Activated naive CD4-positive, alpha-beta T cell treated with anti-CD3 and anti-CD28 coated beads, Interleukin-2, amount 50 U/mL, for 16 hours (primary cell): Measurements from ENCODE around the gene FAM210A.
"Not testable (repeated sequence)": the region's sequence is repeated elsewhere in the genome, so short reads cannot be mapped to it uniquely, and the experiment has no call there.

Source experiments
- DNase-seq: peaks from one replicate; pipeline ENCODE4 v3.0.0-alpha.2; 2020

Gene FAM210A, protein sequence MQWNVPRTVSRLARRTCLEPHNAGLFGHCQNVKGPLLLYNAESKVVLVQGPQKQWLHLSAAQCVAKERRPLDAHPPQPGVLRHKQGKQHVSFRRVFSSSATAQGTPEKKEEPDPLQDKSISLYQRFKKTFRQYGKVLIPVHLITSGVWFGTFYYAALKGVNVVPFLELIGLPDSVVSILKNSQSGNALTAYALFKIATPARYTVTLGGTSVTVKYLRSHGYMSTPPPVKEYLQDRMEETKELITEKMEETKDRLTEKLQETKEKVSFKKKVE

DNA sequence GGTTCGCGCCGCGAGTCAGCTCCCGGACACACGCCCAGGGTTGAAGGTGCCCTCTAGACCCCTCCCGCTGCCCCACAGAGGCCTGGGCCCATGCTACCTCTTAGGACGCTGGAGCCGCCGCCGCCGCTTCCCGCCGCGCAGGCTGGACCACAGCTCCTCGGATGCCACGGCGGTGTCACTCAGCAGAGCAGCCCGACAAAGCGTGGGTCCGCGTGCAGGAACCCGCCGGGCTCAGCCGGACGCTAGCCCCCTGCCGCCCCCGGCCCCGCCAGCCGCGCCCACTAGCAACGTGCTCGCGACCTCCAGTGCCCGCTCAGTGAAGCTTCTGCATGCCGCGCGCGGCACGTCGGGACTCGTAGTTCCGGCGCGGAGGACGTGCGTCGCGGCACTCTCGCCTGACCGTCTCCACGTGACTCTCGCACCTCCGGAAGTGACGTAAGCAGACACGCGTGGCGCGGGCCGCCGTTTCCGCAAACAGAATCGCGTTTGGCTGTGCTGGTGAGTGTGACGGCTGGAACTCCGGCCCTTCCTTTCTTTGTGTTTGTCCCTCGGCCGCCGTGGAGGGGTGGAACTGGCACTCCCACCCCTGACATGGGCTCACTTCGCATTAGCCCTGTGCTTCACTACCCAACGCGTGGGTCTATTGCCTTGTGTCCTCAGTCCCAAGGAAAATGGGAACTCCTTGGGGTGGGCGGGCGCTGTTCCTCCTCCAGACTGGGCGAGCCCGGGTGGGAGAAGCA, at the start of gene FAM210A, which contains the start of gene RNMT:
Gene FAM210A (minus strand): TSS at position 327 of the 740 bp plus-strand sequence. CDS start 44,481 bp downstream, outside the sequence.
Gene RNMT (plus strand): TSS at position 442 of the 740 bp plus-strand sequence. CDS start 4,845 bp downstream, outside the sequence.
- DNase-seq, result peak; percentile 94

DNA sequence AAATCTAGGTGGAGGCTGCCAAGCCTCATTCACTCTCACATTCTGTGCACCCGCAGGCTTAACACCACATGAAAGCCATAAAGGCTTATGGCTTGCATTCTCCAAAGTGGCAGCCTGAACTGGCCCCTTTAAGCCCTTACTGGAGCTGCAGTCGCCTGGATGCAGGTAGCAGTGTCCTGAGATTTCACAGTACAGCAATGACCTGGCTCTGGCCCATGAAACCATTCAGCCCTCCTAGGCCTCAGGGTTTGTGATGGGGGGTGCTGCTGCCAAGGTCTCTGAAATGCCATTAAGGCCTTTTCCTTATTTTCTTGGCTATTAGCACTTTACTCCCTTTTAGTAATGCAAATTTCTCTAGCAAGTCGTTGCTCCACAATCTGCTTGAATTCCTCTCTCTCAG, 48.7 kb upstream of the FAM210A start:
- DNase-seq, result no peak

DNA sequence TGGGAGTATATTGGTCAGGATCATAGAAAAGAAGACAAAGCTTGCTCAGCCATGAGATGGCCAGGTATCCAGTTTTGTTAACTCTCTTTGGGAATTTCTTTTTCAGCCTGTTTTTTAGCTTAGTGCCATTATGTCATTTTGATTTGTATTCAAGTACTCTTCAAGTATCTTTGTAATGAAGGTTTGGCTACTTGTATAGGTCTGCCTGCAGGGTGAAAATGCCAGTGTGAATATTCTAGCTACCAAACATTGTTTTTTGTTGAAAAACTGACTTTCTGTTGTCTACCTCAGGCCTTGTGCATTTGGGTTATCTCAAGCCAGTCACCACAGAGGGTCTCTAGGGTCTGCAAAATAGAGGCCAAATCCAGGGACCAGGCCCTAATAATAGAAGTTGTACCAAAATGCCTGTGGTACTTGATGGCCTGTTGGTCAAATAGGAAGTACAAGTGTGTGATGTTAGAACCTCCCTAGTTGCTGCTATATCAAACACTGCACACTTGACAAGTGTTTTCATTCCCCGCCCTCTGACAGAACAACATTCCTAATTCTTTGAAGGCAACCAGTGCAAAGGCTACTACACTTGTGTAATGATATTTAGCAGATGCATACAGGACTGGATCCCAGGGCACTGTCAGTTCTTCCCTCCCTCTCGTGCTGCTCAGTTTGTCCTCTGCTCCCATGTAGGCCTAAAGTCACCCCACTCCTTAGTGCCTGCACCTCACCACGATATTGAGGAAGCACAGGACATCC, 36.5 kb upstream of the FAM210A start:
- no peak for DNase-seq

DNA sequence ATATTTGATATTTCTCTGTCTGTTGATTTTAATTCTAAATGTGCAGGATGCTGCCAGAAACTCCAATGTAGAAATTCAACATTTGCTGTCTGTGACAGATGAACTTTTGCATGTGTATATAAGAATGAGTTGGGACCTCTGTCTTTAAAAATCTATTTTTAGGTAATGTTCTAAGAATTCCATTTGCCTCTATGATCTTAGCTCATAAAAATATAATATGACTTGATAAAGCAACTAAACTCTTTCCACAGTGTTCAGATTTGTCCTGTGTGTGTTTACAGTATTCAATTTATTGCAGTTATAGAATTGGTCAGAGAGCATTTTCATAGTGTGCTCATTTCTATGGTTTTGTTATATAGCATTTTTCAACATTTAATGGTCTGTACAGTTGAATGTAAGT, 33.7 kb upstream of the FAM210A start:
- DNase-seq, result no peak

DNA sequence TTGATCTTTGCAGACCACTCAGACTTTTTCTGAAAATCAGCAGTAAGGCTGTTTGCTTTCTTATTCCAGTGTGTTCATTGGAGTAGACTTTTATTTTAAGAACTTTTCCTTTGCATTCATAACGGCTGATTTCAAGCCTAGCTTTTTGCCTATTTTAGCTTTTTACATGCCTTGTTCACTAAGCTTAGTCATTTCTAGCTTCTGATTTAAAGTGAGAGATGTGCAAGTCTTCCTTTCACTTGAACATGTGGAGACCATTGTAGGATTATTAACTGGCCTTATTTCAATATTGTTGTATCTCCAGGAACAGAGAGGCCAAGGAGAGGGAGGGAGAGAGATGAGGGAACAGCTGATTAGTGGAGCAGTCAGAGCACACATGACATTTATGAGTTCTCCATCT, 32.3 kb upstream of the FAM210A start:
- no peak for DNase-seq

DNA sequence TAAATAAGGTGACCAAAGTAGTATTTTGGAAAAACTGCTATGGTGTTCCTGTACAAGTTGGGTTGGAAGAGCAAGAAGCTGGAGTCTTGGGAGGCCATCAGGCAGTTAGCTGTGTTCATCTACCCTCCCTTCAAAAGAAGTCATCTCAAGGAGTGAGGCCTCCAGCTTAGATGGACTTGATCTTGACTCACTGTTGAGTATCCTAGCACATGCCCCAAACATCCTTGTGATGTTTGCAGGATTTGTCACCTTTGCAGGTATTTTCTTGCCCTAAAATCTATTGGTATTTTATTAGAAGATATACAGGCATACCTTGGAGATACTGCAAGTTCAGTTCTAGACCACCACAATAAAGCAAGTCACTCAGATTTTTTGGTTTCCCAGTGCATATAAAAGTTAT, 30.3 kb upstream of the FAM210A start:
- no peak for DNase-seq

DNA sequence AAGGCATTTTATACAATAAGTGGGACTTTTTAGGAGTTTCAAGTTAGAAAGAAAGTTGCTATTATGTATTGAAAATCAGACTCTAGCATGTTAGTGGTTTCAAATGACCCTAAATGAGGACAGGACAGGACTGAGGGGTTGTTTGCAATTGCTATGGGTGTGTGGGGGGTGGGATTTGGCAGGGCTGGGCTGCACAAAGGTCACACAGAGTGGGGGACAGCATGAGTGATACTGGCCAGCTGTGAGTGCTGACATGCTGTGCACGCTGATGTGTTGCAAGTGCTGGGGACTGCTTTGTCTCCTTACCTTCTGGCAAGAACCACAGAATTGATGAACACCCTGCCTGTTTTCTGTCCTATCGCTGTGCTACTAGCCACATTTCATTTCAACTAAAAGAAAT, 29.9 kb upstream of the FAM210A start:
- no peak for DNase-seq

DNA sequence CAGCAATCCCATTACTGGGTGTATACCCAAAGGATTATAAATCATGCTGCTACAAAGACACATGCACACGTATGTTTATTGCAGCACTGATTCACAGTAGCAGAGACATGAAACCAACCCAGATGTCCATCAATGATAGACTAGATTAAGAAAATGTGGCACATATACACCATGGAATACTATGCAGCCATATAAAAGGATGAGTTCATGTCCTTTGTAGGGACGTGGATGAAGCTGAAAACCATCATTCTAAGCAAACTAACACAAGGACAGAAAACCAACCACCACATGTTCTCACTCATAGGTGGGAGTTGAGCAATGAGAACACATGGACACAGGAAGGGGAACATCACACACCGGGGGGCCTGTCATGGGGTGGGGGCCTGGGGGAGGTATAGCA, 25.2 kb upstream of the FAM210A start:
- DNase-seq, result not testable (repeated sequence)

DNA sequence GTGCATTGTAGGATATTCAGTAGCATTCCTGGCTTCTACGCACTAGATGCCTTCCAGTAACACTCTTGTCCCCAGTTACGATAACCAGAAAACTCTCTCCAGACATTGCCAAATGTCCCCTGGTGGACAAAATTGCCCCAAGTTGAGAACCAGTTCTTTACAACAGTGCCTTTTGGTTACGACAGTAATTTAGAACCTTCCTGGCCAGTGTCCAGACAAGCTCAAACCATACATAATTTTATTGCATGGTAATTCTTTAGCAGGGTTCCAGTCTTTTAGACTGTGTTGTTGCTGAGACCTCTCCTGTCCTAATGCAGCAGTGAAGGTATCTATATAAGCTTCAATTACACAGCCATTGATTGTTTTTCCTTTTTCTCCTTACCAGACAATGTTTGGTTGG, 20.3 kb upstream of the FAM210A start:
- DNase-seq, result no peak

DNA sequence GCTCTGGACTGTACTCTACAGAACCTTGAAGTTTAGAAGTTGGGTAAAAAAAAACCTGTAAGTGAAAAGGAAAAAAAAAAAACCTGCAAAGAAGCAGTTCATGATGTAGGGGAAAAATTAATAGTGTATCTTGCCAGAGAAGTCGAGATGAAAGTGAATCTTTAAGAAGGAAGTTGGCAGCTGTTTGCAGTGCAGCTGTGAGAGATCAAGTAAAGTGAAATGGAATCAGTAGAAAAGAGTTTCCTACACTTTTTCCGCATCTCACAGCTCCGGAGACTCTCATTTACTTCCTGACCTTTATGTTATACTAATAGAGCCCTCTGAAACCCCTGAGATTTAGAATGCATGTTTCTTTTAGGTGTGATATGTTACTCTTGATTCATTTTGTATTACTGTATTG, 19.3 kb upstream of the FAM210A start:
- no peak for DNase-seq

DNA sequence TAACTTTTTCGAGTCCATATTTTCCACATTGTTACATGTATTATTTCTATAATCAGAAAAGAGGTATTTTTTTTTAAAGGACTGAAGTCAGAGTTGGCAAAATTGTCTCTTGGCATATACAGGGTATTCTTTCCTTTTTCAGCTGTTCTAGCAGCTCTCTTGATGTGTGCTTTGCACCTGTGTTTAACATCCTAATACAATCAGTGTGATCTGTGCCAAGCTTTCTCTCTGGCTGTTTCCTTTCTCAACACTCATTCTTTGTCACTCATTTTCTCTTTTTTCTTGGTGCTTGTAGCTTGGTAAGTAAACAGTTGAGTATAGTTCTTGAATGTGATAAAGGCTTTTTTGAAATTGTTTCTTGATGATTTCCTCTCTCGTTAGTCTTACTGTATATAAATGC, 9.3 kb upstream of the FAM210A start:
- DNase-seq, result no peak

DNA sequence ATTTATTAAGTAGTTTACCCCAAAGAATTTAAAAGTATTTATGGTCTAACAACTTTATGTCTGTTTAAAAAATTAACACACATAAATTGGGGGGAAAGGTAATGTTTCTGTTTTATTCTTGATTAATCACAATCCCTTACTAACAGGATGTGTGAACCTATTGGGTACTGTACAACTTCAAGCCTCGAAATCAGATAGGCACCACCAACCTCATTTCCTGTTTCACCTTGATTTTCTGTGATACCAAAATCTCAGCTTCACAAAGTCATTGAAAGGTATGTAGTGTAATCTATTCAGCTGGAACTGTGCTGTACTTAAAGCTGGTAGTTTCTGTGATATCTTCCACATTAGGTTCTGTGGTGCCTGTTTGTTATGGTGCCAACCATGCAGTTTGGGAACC, 4.1 kb upstream of the FAM210A start:
- DNase-seq, result no peak

DNA sequence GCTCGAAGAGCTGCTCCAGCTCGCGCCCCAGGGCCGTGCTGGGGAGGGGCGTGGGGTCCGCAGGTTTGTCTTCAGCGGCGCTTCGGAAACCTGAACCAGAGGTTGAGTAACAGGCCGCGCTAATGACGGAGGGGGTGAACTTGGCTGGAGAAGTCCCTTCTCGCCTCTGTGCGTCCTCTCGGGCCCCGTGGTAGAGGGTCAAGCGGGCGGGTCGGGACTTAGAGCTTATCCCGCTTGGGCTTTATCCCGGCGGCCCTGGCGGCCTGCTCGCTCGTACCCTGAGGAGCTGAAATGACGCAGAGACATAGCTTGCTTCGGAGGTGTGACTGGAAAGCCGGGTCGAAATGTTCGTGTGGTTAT, 594 bp upstream of the FAM210A start:
- peak; percentile 40 for DNase-seq

DNA sequence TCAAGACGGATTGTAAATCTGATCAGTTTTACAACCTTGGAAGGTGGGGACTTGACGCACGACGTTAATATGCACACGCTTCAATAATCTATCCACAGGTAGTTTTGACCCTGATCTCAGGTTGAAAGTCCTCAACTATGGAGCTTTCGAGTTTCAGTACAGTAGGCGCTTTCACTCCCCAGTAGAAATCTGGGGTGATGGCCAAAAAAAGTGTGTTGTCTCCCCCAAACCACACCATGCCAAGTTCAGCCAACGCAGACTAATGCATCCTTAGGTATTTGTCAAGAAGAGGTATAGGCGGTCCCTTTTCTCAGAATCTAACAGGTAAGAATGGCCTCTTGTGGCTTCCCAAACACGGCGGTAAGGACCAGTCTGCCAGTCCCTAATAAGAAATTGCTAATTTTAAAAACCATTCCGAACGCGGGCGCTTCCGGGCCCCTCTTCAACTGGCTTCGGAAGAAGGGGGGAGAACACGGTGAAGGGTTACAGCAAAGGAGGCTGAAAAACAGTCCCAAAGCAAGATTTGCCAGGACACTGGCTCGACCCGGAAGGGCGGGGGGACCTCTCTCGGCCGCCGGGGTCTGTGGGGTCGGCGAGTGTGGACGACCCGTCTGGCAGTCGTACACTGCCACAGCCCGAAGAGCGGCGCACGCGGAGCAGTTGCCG, 659 bp downstream of the FAM210A start:
- no peak for DNase-seq

DNA sequence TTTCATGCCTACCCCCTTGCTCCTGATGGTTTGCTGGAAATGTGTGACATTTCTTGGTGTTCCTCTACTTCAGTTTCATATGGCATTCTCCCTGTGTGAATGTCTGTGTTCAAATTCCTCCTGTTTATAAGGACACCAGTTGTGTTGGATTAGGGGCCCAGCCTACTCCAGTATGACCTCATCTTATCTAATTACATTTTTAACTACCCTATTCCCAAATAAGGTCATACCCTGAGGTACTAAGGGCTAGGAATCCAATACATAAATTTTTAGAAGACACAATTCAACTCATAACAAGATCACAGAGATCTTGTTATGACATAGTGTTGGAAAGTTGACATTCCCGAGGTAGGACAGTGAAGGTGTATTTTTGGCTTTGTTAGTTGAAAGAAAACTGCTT, 5.5 kb downstream of the FAM210A start:
- DNase-seq, result no peak

DNA sequence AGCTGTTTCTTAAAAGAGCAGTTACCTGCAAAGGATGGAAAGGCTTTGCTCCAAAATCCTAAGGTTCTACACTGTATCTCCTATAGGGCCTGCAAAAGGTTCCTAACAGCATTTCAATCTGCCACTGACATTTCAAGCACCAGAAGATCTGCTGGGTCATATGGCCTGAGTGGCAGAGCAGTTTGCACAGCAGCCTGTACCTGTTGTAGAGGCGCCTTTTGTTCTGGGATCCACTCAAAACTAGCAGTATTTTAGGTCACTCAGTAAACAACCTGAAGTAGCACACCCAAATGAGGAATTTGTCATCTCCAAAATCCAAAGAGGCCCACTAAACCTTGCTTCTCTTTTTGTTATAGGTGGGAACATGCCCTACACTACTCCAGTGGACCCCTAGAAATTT, 6.2 kb downstream of the FAM210A start:
- DNase-seq, result no peak

DNA sequence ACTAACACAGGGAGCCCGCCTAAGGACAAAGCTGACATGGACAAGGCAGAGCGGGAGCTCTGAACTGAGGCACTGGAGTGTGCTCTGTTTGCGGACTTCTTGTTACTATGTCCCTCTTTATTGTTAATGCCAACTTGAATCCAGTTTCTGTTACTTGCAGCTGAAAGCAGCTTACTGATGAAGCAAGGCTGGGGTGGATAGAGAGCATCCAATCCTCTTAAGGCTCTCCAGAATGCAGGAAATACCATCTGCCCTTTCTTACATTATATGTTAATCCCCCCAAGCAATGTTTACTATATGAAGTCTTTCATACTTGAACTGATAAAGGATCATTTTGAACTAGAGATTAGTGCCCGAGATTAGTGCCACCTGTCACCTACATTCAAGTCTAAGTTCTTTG, 9.4 kb downstream of the FAM210A start:
- no peak for DNase-seq

DNA sequence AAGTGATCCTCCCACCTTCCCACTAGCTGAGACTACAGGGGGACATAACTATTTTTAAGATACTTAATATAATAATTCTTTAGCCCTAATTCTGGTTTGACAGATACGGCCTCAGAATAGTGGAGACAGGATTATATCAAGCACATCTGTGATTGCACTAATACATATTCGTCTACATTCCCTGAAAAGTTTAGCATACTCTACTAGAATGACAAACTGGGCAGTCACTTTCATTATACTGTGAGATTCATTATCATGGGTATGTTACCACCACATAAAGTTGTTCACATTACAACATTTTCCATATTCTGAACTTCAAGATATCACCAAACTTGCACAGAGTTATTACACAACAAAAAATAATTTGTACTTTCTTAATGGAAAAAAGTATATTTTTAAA, 11.0 kb downstream of the FAM210A start:
- DNase-seq, result no peak

DNA sequence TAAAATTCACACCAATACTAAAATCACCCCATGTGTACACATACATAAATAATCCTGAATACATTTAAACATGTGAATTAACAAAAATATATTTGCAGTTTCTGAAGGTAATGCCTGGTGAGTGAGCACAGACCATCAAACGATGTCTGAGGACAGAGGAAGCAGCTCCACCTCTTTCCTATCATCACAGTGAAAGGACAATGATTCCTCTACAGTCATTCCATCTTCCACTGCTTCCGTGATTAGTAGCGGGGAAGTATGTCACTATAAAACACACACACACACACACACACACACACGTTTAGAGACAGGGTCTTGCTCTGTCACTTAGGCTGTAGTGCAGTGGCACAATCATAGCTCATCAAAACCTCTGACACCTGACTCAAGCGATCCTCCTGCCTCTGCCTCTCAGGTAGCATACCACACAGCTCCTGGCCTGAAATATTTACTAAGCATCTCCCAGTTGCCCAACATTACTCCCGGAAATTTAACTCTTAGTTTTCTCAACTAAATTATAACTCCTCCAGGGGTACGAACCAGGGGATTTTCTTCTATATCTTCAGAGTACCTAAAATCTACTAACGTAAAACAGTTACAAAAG, 12.8 kb downstream of the FAM210A start:
- DNase-seq, result no peak

DNA sequence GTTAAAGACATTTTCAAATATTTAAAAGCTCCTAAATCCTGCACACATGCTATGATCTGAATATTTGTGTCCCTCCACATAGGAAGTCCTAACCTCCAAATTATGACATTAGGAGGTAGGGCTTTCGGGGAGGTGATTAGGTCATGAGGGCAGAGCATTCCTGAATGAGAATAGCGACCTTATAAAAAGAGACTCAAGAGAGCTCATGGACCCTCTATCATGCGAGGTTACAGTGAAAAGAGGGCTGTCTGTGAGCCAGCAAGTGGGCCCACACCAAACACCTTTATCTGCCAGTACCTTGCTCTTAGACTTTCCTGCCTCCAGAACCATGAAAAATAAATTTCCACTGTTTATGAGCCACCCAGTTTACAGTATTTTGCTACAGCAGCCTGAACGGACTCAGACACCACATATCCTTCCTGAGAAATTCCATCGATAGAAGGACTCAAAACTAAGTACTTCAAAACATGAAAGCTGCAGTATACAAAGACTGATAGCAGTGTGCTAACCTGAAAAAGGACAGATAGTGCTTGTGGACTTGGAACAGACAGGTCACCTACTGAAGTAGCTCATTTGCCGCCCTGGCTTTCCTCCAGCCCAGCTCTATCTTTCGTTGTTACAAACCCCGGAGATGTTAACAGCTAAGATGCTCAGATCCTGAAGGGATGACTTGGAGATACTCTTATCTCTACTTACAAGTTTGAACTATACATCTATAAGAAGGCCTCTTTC, 13.8 kb downstream of the FAM210A start:
- no peak for DNase-seq

DNA sequence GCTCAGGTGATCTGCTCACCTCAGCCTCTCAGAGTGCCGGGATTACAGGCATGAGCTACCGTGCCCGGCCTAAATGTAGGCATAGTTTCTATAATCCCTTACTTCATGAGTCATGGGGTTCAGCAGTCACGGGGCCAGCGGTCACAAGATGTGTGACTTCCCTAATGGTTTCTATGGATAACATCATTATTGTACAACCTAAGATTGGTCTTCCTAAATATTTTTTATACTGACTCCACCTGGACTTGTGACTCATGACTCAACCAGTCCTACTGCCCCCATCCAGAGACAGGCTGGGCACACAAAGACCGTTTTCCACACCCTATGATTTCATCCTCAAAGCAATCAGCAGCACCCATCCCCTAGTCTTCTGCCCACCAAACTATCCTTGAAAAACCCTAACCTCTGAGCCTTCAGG, 15.9 kb downstream of the FAM210A start:
- no peak for DNase-seq

DNA sequence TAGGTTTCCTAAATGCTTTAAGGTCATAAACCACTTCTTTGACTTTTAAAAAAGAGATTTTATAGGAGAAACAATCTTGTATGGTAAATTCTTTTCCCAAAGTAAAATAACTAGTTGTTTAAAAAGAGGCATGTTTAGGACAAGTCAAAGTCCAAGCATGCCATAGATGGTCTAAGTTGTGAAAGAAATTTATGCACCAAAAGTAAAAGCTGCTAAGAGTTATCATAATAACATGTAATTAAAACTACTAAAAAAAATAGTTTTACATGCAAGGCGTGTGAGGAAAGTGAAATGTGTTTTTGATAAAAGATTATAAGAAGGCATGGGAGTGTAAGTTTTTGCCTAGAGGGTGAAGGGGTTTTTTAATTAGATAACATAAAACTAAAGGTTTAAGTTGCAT, 22.5 kb downstream of the FAM210A start:
- DNase-seq, result no peak
